ENCODE results near the gene ARHGAP23.

GRCh38 chr17:38451840-38452529 lies 23.7 kb downstream of the ARHGAP23 start:
- TF ChIP-seq CTCF (optimal IDR thresholded peaks at IDR 0.05 in 1 of 3, IDR thresholded peaks at IDR 0.05 in 1 of 3, conservative IDR thresholded peaks at IDR 0.05 in 1 of 3; ENCODE audit: extremely low read depth in 1 of 3, insufficient read depth in 2 of 3, low read length in 3 of 3) (no peak), EZH2 (IDR thresholded peaks at IDR 0.05; ENCODE audit: low read length) (no peak)

Data from keratinocyte (primary cell).